SKM-1 treated with dmso at 0.1 percent for 144 hours (cell line): ENCODE data around the gene ZBTB48.
"Not testable (repeated sequence)": the region's sequence is repeated elsewhere in the genome, so short reads cannot be mapped to it uniquely, and the experiment has no call there.

Experiments used
- DNase-seq: peaks from one replicate; lab custom pipeline; 2025; ENCODE audit not compliant: unreplicated experiment; lab: John Stamatoyannopoulos, UW

ZBTB48 gene

DNA sequence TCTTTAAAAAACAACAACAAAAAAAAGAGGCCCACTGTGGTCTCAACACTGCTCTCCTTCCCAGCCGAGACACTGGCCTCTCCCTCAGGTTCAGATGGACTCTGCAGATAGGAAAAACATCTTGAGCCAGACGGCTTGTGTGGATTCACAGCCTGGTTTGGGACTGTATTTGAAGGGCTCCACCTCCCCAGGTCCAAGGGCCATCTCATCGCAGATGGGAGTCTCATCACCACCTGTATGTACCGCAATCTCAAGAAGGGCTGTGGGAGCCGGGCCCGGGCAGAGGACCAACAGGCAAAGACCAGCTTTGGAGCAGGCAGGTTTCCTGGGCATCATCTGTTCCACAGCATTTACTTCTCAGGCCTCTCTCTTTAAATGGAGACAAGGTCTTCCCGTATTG is 10.3 kb downstream of the ZBTB48 start:
- DNase-seq: no peak

- no peak for DNase-seq
Observed at GRCh38 chr1:6591222-6591621, 11.4 kb downstream of the ZBTB48 start.

DNA sequence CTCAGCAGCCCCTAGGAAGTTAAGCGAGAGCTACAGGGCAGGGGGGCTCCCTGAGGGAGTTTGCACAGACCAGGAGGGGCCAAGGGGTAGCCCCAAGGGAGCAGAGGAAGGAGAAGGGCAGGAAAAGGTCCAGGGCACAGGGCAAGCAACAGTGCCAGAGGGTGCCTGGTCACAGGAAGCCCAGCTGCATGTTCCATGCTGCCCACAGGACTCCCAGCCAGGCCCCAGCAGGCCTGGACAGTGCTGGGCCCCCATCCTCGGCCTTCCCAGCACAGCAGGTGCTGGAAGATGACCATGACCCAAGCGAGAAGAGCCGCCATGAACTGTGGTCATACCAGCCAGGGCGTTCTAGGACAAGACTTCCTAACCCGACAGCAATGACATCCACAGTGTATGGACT is 11.8 kb downstream of the ZBTB48 start:
- no peak for DNase-seq

GRCh38 chr1:6592441-6592840 is 12.6 kb downstream of the ZBTB48 start:
- no peak for DNase-seq

DNA sequence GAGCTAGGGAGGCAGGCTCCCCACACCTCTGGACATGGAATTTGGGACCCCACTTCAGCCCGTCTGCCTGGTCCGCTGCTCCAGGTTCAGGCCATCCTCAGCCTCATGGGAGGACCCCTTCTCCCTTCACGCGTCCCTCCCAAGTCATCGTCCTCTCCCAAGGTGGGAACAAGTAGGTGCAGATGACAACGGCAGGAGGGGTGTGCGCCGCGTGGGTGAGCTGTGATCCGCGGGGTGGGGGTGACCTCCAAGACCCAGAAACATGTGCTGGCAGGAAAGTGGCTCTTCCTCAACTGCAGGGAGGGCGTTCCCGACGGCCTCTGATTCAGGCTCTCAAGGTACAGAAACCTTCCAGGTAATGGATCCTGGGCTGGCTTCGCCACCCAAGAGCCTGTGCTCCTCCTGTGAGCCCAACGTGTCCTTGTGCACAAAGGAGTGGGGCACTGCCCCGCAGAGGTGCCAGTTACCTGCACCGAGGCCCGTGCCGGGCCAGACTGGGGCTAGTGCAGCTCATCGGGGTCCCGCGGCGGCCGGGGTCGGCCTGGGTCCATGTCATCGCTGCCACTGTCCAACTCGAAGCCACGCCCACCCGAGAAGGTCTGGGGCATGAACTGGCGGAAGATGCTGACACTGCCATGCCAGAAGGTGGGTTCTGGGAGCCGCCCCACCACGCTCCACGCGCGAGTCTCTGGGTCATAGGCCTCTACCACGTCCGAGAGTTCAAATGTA is 13.2 kb downstream of the ZBTB48 start:
- DNase-seq: no peak

- no peak for DNase-seq
Observed at GRCh38 chr1:6593810-6594209, 14.0 kb downstream of the ZBTB48 start.

DNA sequence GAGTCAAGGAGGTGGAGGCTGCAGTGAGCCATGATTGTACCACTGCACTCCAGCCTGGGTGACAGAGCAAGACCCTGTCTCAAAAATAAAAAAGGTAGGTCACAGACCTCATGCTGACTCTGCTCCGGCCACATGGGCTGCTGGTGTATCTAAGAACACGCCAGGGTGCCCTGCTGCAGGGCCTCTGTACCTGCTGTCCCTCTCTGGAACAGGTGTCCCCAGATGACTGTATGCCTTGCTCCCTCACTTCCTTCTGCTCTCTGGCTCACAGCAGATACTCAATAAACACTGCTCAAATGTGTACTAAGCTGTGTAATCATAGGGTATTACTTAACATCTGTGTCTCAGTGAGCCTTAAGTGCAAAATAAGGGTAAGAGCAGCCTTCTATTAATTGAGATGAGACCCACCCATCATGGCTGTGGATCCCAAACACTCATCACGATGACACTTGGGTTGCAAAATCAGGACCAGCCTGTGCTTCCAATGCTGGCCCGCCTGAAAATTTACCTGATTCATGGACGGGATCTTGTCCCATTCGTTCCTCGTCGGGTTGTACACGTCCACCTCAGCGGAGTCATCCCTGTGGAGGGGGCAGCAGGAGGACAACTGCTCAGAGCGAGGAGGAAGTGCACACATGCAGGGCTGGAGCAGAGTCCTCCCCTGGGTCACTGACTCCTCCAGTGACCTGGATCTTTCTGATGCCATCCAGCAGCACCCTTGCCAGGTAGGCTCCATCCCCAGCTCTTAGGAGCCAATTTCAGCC is 15.4 kb downstream of the ZBTB48 start:
- no peak for DNase-seq

- no peak for DNase-seq
Observed at GRCh38 chr1:6596351-6596750, 16.6 kb downstream of the ZBTB48 start.

DNA sequence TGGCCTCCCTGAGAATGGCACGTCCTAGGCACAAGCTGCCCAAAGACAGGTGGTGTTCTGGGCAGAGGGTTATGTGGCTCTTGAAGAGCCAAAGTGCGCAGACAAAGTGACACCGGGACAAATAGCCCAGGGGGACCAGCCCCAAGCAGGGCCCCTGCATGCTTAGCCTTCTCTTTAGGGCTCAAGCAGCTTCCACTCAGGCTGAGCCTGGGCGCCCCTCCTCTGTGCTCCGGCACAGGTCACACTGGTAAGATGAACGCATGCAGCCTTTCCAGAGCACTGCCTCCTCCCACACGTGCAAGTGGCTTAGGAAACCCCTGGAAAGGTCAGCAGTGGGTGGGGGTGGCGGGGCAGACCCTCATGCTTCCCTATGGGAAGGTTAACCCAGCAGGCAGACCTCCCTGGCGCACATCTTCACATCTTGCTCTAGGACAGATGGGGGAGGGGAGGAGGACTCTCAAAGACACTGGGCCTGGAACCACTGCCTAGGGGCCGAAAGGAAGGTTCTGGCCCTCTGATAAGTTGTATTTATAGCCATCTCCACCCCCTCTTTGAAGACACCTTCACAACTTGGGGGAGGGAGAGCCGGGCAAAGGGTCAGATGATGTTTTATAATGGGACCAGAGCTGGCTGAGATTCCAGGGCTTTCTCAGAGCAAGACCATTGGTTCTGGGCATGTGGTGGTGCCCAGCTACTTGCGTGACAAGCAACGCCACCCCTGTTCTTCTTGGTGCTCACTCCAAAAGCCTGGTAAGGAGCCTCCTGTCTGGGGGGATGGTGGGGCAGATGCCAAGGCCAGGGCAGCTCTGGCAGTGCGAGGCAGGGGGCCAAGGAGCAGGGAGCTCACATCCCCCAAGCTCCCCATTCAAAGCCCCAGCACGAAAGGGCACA is 17.3 kb downstream of the ZBTB48 start:
- DNase-seq: no peak

DNA sequence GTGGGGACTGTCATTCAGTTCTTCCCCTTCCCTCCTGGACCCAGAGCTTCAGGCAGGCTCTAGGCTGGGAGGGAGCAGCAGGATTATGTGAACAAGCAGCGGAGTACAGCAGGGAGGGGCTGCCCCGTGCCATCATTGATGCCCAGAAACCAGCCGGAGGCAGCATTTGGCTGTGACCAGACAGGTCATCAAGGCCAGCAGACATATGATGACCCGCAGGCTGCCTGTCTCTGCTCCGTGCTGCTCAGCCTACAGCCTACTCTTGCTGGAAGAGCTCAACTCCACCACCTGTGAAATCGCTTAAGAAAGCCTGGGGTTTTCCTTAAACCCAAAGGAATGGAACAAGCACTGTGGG is 18.0 kb downstream of the ZBTB48 start:
- DNase-seq: no peak

GRCh38 chr1:6599141-6599975 is 19.6 kb downstream of the ZBTB48 start:
- DNase-seq: peak; percentile 86

DNA sequence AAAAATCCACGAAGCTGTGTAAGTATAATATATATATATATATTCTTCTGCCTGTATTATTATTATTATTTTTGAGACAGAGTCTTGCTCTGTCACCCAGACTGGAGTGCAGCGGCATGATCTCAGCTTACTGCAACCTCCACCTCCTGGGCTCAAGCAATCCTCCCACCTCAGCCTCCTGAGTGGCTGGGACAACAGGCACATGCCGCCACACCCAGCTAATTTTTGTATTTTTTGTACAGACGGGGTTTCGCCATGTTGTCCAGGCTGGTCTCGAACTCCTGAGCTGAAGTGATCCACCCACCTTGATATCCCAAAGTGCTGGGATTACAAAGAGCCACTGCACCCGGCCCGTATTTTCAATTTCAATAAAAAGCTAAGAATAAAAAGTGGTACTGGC is 20.2 kb downstream of the ZBTB48 start:
- not testable (repeated sequence) for DNase-seq

DNA sequence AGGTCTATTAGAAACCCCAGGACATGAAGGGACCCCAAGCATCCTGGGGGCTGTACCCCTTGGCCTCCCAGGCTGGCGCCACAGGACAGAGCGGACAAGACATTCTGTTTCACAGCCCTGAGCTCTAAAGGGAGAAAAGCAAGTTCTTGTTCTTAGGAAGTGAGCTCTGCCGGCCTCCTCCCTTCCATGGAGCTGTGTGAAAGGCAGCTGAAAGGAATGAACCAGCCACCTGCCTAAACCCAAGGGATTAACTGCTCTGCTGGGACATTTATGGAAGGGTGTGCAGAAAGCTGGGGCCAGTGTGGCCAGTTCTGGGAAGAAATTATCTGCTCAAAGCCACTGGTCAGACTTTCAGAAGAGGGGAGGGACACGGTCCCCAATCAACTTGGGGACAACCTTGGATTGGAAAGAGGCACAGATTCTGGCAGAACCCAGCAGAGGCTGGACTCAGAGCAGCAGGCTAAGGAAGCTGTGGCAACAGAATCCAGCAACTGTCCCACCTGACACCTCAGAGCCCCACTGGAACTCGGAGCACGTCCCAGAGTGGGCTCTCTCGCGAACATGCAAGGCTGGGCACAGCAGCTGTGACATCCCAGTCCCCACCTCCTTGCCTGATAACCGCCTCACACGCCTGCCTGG is 20.7 kb downstream of the ZBTB48 start:
- DNase-seq: no peak

- peak; percentile 71 for DNase-seq
Observed at GRCh38 chr1:6601049-6601922, 21.5 kb downstream of the ZBTB48 start.

GRCh38 chr1:6601923-6602668 is 22.3 kb downstream of the ZBTB48 start:
- no peak for DNase-seq

DNA sequence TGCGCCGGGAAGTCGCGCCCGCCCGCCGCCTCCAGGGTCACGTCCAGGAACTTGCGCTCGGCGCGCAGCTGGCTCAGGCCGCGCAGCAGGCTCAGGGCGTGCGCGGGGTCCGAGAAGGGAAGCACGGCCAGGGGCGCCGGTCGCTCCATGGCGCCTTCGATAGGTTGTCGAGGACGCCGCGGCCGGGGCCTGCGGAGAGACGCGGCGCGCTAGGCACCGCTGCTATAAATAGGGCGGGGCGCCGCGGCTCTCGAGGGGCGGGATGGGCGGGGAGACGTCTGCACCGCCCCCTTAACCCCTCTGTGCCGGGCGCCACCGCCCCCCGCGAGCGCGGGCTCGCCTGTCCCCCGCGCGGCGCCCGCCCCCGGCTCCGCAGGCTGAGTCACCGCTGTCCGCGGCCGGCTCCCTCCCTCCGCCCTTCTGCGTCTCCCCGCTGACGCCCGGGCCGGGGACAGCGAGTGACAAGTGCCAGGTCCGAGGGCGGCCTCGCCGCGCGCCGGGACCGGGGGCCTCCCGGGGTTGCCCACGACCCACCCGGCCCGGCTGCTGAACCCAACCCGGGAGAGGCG is 23.0 kb downstream of the ZBTB48 start, which contains the start of gene KLHL21:
KLHL21 (minus strand) TSS at position 201 of the 569 bp plus-strand sequence; CDS start at position 149, 52 bp downstream.
- peak; percentile 78 for DNase-seq

DNA sequence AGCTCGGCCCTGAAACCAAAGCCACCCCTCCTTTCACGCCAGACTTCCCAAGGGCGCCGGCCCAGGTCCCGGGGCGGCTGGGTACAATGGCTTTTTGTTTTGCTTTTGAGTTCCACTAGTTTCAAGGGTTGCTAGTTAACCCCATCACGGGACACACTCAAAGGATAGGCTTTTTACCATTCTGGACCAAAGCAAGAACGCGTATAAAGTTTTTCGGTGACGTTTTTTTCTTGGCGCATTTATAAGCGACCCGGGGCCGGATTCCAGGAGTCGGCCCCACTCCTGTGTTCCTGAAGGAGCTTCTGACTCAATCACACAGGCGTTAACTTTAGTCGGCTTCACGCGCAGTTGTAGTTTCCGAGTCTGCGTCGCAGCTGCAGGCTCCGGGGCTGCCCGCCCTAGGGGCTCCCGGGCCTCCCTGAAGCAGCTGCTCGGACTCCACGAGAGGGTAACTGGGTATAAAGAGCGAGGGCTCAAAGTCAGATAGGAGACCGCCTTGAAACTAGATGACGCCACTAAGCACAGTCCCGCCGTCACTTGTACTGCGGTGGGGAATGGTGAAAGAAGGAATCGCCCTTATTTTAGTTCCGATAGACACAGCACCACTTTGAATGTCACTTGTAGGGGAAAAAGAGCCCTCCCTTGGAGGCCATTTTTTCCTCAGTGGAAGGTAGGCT is 23.6 kb downstream of the ZBTB48 start:
- DNase-seq: no peak
